AG04450 (cell line): ENCODE measurements around the gene CTXN1. TPM values are rescaled to one million over a fixed set of nuclear protein-coding genes. Genes with fewer than 3 reads are reported as not detected.

Experiments used
- CTCF ChIA-PET: fragments of 300-600, 350-600 bp; formaldehyde crosslinking; extraction: SDS; loops from one replicate; lab custom pipeline; 2022; ENCODE audit warnings: antibody characterized with exemption, inconsistent platforms; lab: Charles Lee
- POLR2A ChIA-PET: fragments of 350-600 bp; formaldehyde crosslinking; extraction: SDS; loops from one replicate; lab custom pipeline; 2021; ENCODE audit warnings: antibody characterized with exemption, inconsistent platforms; lab: Yijun Ruan, JAX
- DNase-seq: peaks from one replicate; pipeline ENCODE4 v3.0.0-alpha.2; 2011; ENCODE audit warnings: low read depth, low spot score
- H3K27ac ChIP-seq: one replicate; pipeline ENCODE4 v1.5.1; 2012; ENCODE audit warnings: low read depth, low read length, control low read depth
- H3K27me3 ChIP-seq: one replicate; pipeline ENCODE4 v1.6.0; 2012; ENCODE audit warnings: low read length; ENCODE audit not compliant: control insufficient read depth, insufficient read depth
- H3K4me3 ChIP-seq: 2 replicates; pipeline ENCODE4 v1.5.1; 2011; ENCODE audit warnings: mild to moderate bottlenecking, low read depth, low read length, control low read depth
- H3K9me3 ChIP-seq: 2 replicates; pipeline ENCODE4 v1.5.1; 2012; ENCODE audit warnings: low read length; ENCODE audit not compliant: control insufficient read depth, insufficient read depth
- polyA plus RNA-seq: library from polyadenylated mRNA; depleted of rRNA; stranded (reverse); fragments of >200 nt; gene quantifications from 2 replicates; pipeline ENCODE4 v1.2.3, GENCODE V29; 2011
- TF ChIP-seq, protein P1 (sequence below): IDR thresholded peaks from 2 replicates; pipeline ENCODE4 v1.5.1; 2011; ENCODE audit warnings: low read depth, low read length, control low read depth, inconsistent platforms

Gene CTXN1
- polyA plus RNA-seq, 1 experiment: 0.95 TPM

DNA sequence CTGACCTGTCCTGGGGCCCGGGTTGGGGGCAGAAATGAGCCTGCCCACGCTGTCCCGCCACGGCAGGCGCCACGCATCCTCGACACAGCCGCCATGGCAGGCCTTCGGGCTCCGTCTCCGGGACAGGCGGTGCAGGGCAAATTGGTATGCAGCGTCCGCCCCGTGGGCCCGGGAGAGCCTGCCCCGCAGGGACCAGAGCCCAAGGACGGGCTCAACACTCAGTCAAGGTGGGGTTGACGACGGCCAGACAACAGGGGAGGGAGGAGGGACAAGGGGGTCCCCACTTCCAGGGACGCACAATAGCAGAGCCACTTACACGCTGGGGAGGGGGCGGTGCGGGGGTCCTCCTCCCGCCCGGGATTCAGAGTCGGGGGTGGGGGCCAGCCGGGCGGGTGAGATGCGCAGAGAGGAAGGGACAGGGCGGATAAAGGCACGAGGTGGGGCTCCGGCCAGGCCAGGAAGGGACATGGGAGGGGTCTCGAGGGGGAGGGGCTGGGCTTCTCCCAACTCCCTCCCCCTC, 1.2 kb downstream of the CTXN1 start:
- Histone ChIP-seq H3K27ac (no peak overlapping the region), H3K4me3 (no peak overlapping the region; the same call in 1 of the 2 replicates), H3K9me3 (no peaks in the 10 kb centered on the region), H3K27me3 (no peaks in the 10 kb centered on the region)
- CTCF ChIA-PET: interaction anchor here (0.7 kb wide), 1 partner anchor 429 kb away, joined by 10 read pairs; no protein-coding TSS in a partner anchor
- POLR2A ChIA-PET: interaction anchor here (0.6 to 1.0 kb wide), 2 partner anchors 21 to 47 kb away, joined by 3 to 9 read pairs; partner anchors contain the start of gene MAP2K7
- TF ChIP-seq, protein P1, sequence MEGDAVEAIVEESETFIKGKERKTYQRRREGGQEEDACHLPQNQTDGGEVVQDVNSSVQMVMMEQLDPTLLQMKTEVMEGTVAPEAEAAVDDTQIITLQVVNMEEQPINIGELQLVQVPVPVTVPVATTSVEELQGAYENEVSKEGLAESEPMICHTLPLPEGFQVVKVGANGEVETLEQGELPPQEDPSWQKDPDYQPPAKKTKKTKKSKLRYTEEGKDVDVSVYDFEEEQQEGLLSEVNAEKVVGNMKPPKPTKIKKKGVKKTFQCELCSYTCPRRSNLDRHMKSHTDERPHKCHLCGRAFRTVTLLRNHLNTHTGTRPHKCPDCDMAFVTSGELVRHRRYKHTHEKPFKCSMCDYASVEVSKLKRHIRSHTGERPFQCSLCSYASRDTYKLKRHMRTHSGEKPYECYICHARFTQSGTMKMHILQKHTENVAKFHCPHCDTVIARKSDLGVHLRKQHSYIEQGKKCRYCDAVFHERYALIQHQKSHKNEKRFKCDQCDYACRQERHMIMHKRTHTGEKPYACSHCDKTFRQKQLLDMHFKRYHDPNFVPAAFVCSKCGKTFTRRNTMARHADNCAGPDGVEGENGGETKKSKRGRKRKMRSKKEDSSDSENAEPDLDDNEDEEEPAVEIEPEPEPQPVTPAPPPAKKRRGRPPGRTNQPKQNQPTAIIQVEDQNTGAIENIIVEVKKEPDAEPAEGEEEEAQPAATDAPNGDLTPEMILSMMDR: no peak
- no peak for DNase-seq

DNA sequence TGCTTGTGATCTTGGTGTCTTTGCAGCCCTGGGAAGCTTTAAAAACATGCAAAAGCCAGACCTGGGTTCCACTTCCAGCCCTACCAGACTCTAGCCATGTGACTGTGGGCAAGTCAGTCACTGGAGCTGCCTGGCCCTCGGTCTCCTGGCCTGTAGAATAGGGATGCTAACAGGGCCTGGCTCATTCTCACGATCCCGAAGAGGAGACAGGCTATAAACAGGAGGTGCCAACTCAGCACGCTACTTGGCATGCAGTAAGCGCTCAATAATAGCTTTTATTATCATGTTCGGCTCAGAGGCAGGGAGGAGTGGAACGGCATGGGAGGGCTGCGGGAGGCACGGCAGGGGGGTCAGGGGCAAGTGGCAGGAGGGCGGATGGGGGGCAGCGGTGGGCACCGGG, 1.7 kb downstream of the CTXN1 start:
- CTCF ChIA-PET: interaction anchor here (0.7 kb wide), 1 partner anchor 429 kb away, joined by 10 read pairs; no protein-coding TSS in a partner anchor
- Histone ChIP-seq H3K4me3 (no peak overlapping the region), H3K27ac (no peak overlapping the region), H3K9me3 (no peaks in the 10 kb centered on the region), H3K27me3 (no peaks in the 10 kb centered on the region)
- TF ChIP-seq, protein P1: no peak
- no peak for DNase-seq
- POLR2A ChIA-PET: interaction anchor here (0.6 to 1.0 kb wide), 2 partner anchors 21 to 47 kb away, joined by 3 to 9 read pairs; partner anchors contain the start of gene MAP2K7

DNA sequence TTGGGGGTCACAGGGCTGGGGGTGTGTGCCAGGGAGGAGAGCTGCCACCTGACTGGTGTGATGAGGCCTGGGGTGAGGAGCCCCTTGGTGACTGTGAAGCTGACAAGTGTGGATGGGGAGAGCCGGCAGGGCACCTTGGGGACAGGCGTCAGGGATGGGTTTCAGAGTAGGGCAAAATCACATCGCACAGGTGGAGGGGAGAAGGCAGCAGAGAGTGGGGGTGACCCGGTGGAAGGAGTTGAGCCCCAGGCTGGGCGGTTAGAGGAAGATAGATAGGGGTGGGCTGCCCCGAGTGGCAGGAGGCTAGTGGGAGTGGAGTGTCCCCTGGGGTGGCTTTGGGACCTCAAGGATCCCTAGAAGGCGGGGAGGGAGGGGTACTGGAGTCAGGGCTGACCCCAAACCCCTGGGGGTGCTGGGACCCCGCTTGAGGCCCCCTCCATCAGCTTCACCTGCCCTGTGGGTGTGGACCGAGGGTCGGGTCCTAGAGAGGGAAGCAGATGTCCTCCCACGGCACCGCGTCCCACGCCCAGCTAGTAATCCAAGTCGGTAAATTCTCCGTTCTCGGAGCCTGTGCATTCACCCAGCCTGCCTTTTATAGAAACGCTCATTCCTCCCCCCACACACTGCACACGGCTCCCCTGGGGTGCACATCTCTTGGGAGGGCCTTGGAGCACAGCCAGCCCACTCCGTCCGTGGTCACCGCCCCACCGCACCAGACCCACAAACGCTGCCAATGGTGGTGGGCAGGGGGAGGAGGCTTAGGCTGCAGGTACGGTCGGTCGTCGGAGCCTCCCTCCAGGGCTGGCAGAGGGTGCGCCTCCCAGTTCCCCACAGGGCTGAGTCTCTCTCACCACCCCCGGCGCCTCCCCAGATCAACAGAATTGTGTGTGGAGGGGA, 2.4 kb downstream of the CTXN1 start:
- TF ChIP-seq, protein P1: no peak
- POLR2A ChIA-PET: interaction anchor here (0.6 to 1.0 kb wide), 3 partner anchors 20 to 317 kb away, joined by 3 to 9 read pairs (median 6); partner anchors contain the start of gene MAP2K7
- Histone ChIP-seq H3K4me3 (no peak overlapping the region), H3K9me3 (no peaks in the 10 kb centered on the region), H3K27ac (no peak overlapping the region), H3K27me3 (no peaks in the 10 kb centered on the region)
- CTCF ChIA-PET: interaction anchor here (0.7 kb wide), 1 partner anchor 428 kb away, joined by 10 read pairs; no protein-coding TSS in a partner anchor
- no peak for DNase-seq

DNA sequence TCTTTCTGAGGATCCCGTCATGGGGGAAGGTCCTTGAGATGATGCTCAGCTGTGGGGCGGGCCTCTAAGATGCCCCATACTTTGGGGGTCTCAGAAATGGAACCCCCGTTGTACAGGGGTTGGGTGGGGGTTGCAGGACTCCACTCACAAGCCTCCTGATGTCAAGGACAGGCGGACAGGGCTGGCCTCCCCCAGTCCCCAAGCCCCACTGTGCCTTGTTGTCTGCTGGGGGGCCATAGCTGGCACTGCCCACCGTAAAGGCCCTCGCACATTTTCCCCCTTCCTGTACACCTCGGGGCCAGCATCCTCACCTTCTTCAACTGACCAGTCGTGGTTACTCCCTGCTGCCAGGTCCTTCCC, 3.1 kb downstream of the CTXN1 start:
- H3K9me3 ChIP-seq: no peaks in the 10 kb centered on the region
- no peaks in the 10 kb centered on the region for H3K27me3 ChIP-seq
- ChIA-PET CTCF (no interaction called here), POLR2A (interaction anchor here (0.6 kb wide), 1 partner anchor 318 kb away, joined by 6 read pairs; no protein-coding TSS in a partner anchor)
- H3K4me3 ChIP-seq: no peak overlapping the region
- H3K27ac ChIP-seq: no peak overlapping the region
- DNase-seq: no peak
- TF ChIP-seq, protein P1: no peak
